ENCODE measurements around the gene AHSG. TPM values are rescaled to one million over a fixed set of nuclear protein-coding genes. Genes with fewer than 3 reads are reported as not detected.

AHSG gene
- total and polyA plus RNA-seq, 10 of the 15 experiments (the other 5 are each of a cell fraction or from before 2014, with no cell fraction given): 0.06 to 0.90 (median 0.15) TPM; not detected in 7

- TF ChIP-seq, protein P1, sequence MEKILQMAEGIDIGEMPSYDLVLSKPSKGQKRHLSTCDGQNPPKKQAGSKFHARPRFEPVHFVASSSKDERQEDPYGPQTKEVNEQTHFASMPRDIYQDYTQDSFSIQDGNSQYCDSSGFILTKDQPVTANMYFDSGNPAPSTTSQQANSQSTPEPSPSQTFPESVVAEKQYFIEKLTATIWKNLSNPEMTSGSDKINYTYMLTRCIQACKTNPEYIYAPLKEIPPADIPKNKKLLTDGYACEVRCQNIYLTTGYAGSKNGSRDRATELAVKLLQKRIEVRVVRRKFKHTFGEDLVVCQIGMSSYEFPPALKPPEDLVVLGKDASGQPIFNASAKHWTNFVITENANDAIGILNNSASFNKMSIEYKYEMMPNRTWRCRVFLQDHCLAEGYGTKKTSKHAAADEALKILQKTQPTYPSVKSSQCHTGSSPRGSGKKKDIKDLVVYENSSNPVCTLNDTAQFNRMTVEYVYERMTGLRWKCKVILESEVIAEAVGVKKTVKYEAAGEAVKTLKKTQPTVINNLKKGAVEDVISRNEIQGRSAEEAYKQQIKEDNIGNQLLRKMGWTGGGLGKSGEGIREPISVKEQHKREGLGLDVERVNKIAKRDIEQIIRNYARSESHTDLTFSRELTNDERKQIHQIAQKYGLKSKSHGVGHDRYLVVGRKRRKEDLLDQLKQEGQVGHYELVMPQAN (conservative IDR thresholded peaks at IDR 0.05): no peak
- TF ChIP-seq ZSCAN29 (IDR thresholded peaks at IDR 0.05) (no peak), ZNF622 (IDR thresholded peaks at IDR 0.05) (no peak)
Observed at GRCh38 chr3:186668426-186668825, 55.6 kb downstream of the AHSG start (continued).

DNA sequence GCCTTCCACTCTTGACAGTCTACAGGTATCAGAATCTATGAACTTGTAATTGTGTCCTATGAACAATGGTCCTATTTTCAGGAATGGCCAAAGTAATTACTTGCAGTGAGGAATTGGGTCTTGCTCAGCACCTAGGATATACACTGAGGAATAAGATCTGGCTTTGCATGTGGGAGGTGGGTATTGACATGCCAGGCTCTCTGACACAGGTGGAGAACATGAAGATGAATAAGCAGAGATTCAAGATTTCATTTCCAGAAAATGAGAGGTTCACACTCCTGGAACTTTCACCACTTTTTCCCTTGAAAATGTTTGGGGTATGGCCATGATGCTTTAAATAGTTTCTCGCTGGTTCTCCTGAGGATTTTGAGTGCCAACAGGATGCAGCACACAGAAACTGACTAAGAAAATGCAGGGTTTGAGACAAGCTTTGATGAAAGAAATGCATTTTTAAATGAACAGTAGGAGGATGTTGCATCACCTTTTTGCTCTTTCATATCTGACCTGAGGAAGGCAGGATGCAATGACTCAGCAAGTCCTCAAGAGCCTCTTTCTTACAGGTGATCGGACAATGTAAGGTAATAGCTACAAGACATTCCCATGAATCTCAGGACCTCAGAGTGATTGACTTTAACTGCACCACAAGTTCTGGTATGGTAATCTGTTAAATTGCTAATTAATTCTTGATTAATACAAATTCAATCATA lies 56.7 kb downstream of the AHSG start:
- ChIA-PET POLR2A (no interaction called here), CTCF (interaction anchor here (0.6 kb wide), 1 partner anchor 15 kb away, joined by 3 read pairs; no protein-coding TSS in a partner anchor), RAD21 (ENCODE audit: unreplicated experiment) (no interaction called here), SMC1A (ENCODE audit: uncharacterized antibody, unreplicated experiment) (no interaction called here)
- Histone ChIP-seq H3K9me3 (replicated peaks; ENCODE audit: control insufficient read depth, insufficient read depth, low read length) (no peaks in the 10 kb centered on the region), H3K36me3 (ENCODE audit: control insufficient read depth in 2 of 2, insufficient read depth in 2 of 2, low read length in 1 of 2) (no peaks in the 10 kb centered on the region), H3K4me1 (ENCODE audit: control insufficient read depth, insufficient read depth, low read length) (no peaks in the 10 kb centered on the region), H4K20me1 (ENCODE audit: control insufficient read depth, insufficient read depth) (no peaks in the 10 kb centered on the region; the same call in 1 of the 2 replicates), H3K79me2 (ENCODE audit: control insufficient read depth, insufficient read depth, low read length) (no peaks in the 10 kb centered on the region), H3K4me3 (no peak overlapping the region), H2AFZ (ENCODE audit: control insufficient read depth, low read depth, low read length) (no peak overlapping the region), H3K27me3 (replicated peaks in 1 of 2; ENCODE audit: control insufficient read depth in 2 of 2, insufficient read depth in 2 of 2, low read length in 1 of 2) (no peaks in the 10 kb centered on the region; a peak in 1 of 4 replicates), H3K27ac (ENCODE audit: control insufficient read depth, insufficient read depth) (no peak overlapping the region), H3K9ac (ENCODE audit: control insufficient read depth, insufficient read depth, low read length) (no peak overlapping the region), H3K4me2 (ENCODE audit: control insufficient read depth, insufficient read depth) (no peak overlapping the region)
- FAIRE-seq (no peak), DNase-seq (ENCODE audit: low read depth, low spot score) (no peak), ATAC-seq (no peak)
- WGBS (ENCODE audit: insufficient coverage, insufficient replicate concordance, low lambda C conversion rate, missing lambda C conversion rate): 65% methylated on average over 2 of the region's 2 CpGs
- TF ChIP-seq SMARCA5 (IDR thresholded peaks at IDR 0.05) (no peak), IKZF1 (conservative IDR thresholded peaks at IDR 0.05) (no peak), CHD1 (IDR thresholded peaks at IDR 0.05; ENCODE audit: low read depth, low read length) (no peak), TAF1 (IDR thresholded peaks at IDR 0.05; ENCODE audit: borderline replicate concordance, low read depth, low read length) (no peak), IRF4 (IDR thresholded peaks at IDR 0.05; ENCODE audit: low read depth, low read length) (no peak), PML (IDR thresholded peaks at IDR 0.05; ENCODE audit: low read length) (no peak), BRCA1 (IDR thresholded peaks at IDR 0.05; ENCODE audit: low read depth, low read length) (no peak)
- intact Hi-C loops (cut with micrococcal nuclease; ENCODE audit: unreplicated experiment) (no loop called here), in situ Hi-C loops (cut with MboI) (no loop called here)
- BruUV-seq (replicated peaks): no TSS peak
